GM18909 (cell line): ENCODE measurements around the gene IL22RA1.

Source experiments
- ATAC-seq: cut with Tn5 transposase; IDR thresholded peaks from one replicate; pipeline ENCODE4 v1.9.1; 2021; ENCODE audit warnings: mild to moderate bottlenecking; ENCODE audit not compliant: unreplicated experiment, poor library complexity

IL22RA1 gene

GRCh38 chr1:24101796-24102586 lies 40.9 kb downstream of the IL22RA1 start:
- no peak for ATAC-seq

DNA sequence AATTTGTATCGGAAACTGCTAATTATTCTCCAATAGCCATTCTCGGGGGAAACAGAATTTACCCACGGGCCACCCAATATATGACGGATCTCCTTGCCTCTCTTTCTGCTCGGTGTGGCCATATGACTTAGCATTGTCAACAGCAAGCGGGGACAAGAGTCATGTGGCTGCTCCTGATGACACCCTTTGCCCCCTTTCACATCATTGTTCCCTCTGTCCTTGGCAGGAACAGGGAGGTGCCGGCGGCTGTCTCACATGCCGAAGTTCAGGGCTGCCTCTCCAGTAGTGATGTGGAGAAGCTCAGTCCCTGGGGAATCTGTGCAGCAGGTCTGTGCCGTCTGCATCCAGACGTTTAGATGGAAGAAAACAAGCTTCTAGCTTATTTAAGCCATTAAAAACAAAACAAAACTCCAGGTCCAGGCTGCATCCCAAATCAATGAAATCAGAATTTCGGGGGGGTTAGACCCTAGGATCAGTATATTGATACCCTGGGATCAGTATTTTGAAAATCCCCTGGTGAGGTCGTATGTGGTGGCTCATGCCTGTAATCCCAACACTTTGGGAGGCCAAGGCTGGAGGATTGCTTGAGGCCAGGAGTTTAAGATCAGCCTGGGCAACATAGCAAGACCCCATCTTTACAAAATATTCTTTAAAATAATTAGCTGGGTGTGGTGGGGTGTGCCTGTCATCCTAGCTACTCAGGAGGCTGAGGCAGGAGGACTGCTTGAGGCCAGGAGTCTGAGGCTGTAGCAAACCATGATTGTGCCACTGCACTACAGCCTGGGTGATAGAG lies 41.8 kb downstream of the IL22RA1 start:
- ATAC-seq, result no peak

DNA sequence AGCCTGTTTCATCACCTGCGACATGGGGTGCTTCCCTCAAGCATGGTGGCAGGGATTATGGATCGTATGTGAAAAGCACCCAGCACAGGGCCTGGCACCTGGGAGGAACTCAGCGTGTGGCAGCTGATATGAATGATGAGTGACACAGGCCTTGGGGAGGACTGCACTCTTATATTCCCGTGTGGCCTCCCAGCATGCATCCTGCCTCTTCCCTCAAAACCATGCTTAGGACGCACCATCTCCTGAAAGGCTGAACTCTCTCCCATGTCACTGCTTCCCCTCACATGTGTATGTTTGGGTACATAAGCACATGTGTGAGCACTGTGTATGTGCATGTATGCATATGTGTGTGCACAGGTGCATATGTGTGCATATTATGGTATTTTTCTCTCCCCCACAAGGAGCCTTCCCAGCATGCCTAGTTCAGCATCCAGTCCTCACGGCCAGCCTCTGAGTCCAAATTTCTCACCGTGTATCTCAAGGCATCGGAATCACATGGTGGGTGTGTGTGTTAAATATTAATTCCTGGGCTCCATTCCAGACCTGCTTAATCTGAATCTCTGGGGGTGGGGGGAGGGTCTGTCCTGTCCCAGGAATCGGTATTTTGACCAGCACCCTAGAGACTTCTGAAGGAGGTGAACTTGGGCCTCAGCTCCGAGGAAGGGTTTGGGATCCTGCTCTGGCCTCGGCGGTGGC lies 43.8 kb downstream of the IL22RA1 start:
- ATAC-seq, result no peak

- ATAC-seq, result no peak
Measured at GRCh38 chr1:24098102-24098501, 44.8 kb downstream of the IL22RA1 start.

DNA sequence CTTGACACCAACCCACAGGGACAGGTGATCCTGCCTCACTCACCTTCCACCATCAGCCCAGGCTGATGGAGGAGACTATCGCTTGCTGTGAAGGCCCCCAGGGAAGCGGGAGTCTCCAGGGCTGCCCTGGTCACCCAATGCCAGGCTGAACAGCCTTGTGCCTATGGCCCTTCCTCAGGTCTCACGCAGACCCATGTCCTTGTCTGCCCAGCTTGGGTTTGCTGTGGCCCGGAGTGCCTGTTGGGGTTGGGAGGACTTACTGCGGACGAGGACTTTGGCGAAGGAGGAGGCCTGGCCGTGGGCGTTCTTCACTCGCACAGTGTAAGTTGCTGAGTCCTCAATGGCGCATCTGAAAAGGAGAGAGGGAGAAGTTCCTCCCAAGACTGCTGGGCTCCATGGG lies 45.3 kb downstream of the IL22RA1 start:
- ATAC-seq, result no peak

DNA sequence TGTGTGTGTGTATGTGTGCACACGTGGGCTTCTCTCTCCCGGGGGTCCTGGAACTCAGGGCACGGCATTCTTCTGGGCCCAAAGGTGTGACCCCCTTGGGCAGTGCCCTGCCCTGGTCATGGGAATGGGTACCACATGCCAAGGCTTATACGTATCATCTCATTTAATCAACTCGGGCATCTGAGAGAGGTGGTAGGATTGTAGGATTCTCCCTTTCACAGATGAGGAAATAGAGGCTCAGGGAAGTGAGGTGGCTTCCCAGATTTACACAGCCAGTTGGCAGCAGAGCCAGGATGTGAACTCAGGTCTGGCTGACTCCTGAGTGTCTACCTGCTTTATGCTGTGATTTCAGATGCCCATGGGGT lies 46.2 kb downstream of the IL22RA1 start:
- ATAC-seq, result no peak

- ATAC-seq, result no peak
Measured at GRCh38 chr1:24096009-24096738, 46.8 kb downstream of the IL22RA1 start.

GRCh38 chr1:24095140-24095859 lies 47.6 kb downstream of the IL22RA1 start:
- ATAC-seq, result no peak

DNA sequence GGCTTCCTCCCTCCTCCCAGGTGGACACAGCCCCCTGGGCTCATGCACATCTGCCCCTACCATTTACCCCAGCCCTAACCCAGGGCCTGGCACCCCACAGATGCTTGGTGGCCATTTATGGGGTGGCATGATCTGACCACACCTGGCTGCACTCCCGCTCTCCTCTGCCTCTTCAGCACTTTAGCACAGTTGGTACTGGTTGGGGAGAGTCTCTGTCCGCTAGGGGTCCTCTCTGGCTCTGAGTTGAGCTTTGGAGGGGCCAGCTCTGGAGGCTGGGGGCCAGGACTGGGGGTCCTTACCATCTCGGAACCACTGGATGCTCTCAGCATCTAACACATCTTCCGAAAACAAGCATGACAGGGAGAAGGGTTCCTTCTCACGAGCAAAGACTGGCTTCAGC lies 48.4 kb downstream of the IL22RA1 start:
- ATAC-seq, result no peak

DNA sequence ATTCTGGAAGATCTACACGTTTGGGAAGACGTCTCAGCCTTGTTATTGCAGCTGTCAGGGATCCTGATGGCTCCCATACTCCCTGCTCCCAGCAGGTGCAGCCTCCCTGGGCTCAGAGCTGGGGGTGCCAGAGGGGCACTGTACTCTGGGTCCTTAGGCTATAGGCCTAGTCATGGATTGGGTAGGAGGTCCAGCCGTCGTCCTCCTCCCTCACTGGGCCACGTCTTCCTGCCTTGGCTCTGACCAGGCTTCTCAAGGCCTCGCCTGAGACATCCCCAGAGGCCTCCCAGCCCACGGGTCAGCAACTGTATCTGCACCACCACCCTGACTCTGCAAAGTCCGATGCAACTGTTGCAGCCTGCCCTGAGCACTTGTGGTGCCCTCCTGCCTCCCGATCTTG lies 49.2 kb downstream of the IL22RA1 start:
- ATAC-seq, result no peak

DNA sequence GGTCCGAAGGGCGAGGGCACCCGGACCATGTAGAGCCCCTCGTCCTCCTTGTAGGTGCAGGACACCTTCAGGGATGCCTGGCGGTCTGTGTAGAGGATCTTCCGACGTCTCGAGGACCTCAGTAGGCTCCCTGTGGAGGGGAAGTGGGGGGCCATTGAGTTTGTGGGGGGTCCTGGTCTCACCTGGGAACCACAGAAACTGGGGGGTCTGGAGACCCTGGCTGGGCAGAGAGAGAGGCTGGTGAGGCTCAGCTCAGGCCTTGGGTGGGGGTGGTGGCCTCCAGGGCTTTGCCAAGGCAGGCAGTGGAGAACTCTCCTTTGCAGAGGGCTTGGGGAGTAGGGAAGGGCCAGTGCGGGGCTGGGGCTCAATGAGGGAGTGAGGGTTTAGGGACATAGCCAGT lies 50.0 kb downstream of the IL22RA1 start:
- no peak for ATAC-seq

GRCh38 chr1:24091971-24092482 lies 50.9 kb downstream of the IL22RA1 start:
- no peak for ATAC-seq

DNA sequence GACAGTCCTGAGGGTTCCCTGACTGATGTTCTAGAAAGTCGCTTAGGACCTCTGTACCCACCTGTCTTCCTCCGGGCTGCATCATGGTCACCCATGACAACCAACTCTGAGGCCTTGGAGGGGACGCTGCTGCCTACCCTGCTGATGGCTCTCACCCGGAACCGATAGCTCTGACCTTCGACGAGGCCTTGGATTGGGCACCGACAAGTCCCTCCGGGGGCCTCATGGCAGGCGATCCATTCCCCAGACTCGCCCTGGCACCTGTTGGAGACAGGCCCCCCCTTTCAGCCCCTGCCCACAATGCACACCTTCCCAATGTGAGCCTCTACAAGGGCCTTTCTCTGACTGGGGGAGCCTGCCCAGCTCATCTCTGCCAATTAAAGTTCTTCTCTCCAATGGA lies 52.2 kb downstream of the IL22RA1 start:
- no peak for ATAC-seq

DNA sequence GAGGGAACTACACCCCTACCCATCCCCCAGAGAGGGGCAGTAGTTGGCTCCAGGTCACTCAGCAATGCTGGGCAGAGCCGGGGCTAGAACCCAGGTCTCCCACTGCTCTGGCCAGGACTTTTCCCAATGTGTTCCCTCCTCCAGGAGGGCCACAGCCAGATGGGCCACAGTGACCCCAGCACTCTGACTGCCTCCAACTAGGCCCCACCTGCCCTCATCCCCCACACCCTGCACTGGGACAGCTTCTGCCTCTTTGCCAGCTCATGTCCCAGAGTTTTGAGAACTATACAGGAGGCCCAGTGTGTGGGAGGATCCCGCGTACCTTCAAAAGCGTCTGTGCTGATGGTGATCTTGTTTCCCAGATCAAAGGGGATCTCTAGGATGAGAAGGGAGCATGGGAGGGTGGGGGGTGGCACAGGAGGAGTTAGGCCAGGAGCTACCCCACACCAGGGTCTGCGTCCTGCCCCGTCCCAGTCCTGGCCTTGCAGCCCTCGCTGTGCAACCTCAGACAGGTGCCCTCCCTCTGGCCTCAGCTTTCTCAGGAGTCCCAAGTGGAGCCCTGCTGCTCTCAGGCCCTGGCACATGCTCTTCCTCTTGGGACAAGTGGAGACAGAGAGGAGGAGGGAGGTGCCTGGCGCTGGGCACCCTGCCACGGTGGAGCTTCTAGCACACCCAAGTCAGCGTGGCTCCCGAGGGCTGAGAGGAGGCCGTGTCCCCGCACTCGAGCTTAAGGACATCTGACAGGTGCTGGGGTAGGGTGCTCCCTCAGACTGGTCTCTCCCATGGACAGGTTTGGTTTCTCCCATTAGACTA lies 53.0 kb downstream of the IL22RA1 start:
- ATAC-seq, result no peak

DNA sequence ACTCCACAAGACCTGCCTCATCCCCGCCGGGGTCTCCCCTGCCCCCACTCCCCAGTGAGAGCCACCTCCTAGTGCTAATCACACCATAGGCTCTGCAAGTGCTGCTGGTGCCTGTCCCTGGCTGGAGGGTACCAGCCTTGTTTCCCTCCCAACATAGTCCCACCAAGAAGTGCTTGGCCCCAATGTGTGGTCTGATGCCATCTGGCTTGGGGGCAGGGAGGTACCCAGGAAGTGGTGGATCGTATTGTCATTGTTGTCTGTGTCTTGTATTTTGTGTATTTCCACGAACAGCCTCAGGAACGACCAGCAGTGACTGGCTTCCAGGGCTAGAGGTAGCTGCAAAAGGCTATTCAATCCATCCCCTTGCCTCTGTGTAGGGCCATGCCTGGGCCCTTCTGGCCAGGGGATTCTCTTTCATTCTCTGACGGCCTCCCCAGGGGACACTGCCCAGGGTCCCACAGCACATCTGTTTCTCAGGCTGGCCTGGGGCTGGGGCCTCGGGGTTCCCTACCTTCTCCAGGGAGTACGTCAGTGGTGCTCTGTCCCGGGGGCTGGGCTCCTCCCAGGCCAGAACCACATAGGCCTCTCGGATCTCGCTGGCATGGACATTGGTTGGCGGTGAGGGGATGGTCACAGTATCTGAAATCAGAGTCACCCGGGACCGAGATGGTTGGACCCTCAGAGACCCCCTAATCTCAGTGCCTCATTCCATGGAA lies 53.8 kb downstream of the IL22RA1 start:
- no peak for ATAC-seq

- ATAC-seq, result no peak
Measured at GRCh38 chr1:24086466-24086865, 56.5 kb downstream of the IL22RA1 start.

GRCh38 chr1:24085546-24085945 lies 57.4 kb downstream of the IL22RA1 start:
- ATAC-seq, result no peak

DNA sequence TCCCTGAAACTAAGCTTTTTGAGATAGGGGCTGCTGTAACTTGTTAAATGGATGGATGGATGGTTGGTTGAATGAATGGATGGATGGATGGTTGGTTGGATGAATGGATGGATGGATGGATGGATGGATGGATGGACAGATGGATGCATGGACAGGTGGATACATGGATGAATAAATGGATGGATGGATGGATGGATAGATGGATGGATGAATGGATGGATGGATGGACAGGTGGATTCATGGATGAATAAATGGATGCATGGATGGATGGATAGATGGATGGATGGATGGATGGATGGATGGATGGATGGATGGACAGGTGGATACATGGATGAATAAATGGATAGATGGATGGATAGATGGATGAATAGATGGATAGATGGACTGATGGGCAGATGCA lies 57.9 kb downstream of the IL22RA1 start:
- ATAC-seq, result no peak
